Lower lobe of right lung (tissue), 2 donors: Measurements from ENCODE around the gene NEK4. TPM values are rescaled to one million over a fixed set of nuclear protein-coding genes. Genes with fewer than 3 reads are reported as not detected.
A peak's percentile ranks its signal among the peaks of the same experiment; 100 is the strongest.
"Not testable (repeated sequence)": the region's sequence is repeated elsewhere in the genome, so short reads cannot be mapped to it uniquely, and the experiment has no call there.

Source experiments
- ATAC-seq, 2 donors: fragments of 200-7000 bp; cut with Tn5 transposase; one replicate each; pipeline ENCODE4 v1.9.1; 2020 to 2022; ENCODE audit warnings: mild to moderate bottlenecking in 2 of 2, moderate library complexity in 2 of 2
- DNase-seq: peaks from one replicate; pipeline ENCODE4 v3.0.0-alpha.2; 2020
- H3K27ac ChIP-seq: fragments of 200-600 bp; one replicate; pipeline ENCODE4 v1.8.0; 2022
- H3K27me3 ChIP-seq: fragments of 200-600 bp; one replicate; pipeline ENCODE4 v1.8.0; 2022; ENCODE audit warnings: low read depth
- H3K36me3 ChIP-seq: fragments of 200-600 bp; one replicate; pipeline ENCODE4 v1.8.0; 2022; ENCODE audit warnings: mild to moderate bottlenecking
- H3K4me1 ChIP-seq: fragments of 200-600 bp; one replicate; pipeline ENCODE4 v1.8.0; 2022
- H3K4me3 ChIP-seq: fragments of 200-600 bp; one replicate; pipeline ENCODE4 v1.8.0; 2022; ENCODE audit warnings: mild to moderate bottlenecking
- H3K9me3 ChIP-seq: fragments of 200-600 bp; one replicate; pipeline ENCODE4 v1.8.0; 2022
- intact Hi-C: fragments of 100-400 bp; cut with DNase I; formaldehyde crosslinking; loops from one replicate; pipeline ENCODE4 v1.11.0; 2022
- total RNA-seq: library from RNA; stranded (reverse); fragmentation: NEBNext Ultra II Directional; extraction: Animal tissue kit (Norgen Biotek cat#: 25700); gene quantifications from one replicate; pipeline ENCODE4 v1.2.1, GENCODE V29; 2021
- TF ChIP-seq, protein P1 (sequence below): fragments of 200-600 bp; IDR thresholded peaks from one replicate; pipeline ENCODE4 v1.8.0; 2022; ENCODE audit warnings: antibody characterized with exemption, mild to moderate bottlenecking
- donor health status: DM: no; HTN: yes; CAD: no; lungs with severe emphysema.

The NEK4 gene
- total RNA-seq, 1 donor from 2014 or later, result 25.1 TPM

DNA sequence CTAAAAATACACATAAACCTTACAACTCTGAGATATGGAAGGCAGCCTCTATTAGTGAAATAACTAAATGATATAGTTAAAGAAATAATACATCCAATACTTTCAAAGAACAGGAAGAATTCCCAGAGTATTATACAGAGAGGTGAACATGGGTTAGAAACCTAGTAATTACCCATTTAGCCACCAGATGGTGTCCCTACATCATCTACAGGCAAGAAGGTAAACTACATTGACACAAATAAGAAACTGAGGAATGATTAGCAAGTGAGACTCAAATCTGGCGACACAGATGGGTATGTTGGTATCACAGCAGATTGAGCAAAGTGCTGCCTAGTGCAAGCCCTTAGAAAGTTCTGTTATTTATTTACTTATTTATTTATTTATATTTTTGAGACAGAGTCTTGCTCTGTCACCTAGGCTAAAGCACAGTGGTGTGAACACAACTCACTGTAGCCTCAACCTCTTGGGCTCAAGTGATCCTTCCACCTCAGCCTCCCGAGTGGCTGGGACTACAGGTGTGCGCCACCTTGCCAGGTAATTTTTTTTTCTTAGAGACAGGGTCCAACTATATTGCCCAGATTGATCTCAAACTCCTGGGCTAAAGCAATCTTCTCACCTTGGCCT lies 28.2 kb downstream of the NEK4 start:
- ATAC-seq (no peak), DNase-seq (no peak)
- TF ChIP-seq, protein P1, sequence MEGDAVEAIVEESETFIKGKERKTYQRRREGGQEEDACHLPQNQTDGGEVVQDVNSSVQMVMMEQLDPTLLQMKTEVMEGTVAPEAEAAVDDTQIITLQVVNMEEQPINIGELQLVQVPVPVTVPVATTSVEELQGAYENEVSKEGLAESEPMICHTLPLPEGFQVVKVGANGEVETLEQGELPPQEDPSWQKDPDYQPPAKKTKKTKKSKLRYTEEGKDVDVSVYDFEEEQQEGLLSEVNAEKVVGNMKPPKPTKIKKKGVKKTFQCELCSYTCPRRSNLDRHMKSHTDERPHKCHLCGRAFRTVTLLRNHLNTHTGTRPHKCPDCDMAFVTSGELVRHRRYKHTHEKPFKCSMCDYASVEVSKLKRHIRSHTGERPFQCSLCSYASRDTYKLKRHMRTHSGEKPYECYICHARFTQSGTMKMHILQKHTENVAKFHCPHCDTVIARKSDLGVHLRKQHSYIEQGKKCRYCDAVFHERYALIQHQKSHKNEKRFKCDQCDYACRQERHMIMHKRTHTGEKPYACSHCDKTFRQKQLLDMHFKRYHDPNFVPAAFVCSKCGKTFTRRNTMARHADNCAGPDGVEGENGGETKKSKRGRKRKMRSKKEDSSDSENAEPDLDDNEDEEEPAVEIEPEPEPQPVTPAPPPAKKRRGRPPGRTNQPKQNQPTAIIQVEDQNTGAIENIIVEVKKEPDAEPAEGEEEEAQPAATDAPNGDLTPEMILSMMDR, result peak; percentile 47
- H3K27me3 ChIP-seq, result no peaks in the 10 kb centered on the region
- H3K9me3 ChIP-seq, result no peaks in the 10 kb centered on the region
- H3K27ac ChIP-seq, result no peak overlapping the region
- H3K4me3 ChIP-seq, result no peak overlapping the region
- no peaks in the 10 kb centered on the region for H3K4me1 ChIP-seq
- peaks cover 100% of the 10 kb centered on the region for H3K36me3 ChIP-seq
- intact Hi-C loops, result no loop called here

- intact Hi-C loops, result no loop called here
- no peak overlapping the region for H3K4me3 ChIP-seq
- H3K4me1 ChIP-seq, result no peaks in the 10 kb centered on the region
- DNase-seq (no peak), ATAC-seq (no peak)
- no peaks in the 10 kb centered on the region for H3K9me3 ChIP-seq
- H3K36me3 ChIP-seq, result peaks cover 99% of the 10 kb centered on the region
- H3K27ac ChIP-seq, result no peak overlapping the region
- H3K27me3 ChIP-seq, result no peaks in the 10 kb centered on the region
- TF ChIP-seq, protein P1, result no peak
These were observed 31.0 kb downstream of the NEK4 start for GRCh38 chr3:52739730-52740129.

GRCh38 chr3:52733256-52733891 lies 37.4 kb downstream of the NEK4 start:
- H3K4me3 ChIP-seq, result no peak overlapping the region
- no peaks in the 10 kb centered on the region for H3K4me1 ChIP-seq
- H3K9me3 ChIP-seq, result peaks cover 5% of the 10 kb centered on the region
- peaks cover 83% of the 10 kb centered on the region for H3K36me3 ChIP-seq
- TF ChIP-seq, protein P1, result no peak
- intact Hi-C loops, result no loop called here
- DNase-seq (no peak), ATAC-seq (no peak)
- H3K27ac ChIP-seq, result no peak overlapping the region
- H3K27me3 ChIP-seq, result no peaks in the 10 kb centered on the region

DNA sequence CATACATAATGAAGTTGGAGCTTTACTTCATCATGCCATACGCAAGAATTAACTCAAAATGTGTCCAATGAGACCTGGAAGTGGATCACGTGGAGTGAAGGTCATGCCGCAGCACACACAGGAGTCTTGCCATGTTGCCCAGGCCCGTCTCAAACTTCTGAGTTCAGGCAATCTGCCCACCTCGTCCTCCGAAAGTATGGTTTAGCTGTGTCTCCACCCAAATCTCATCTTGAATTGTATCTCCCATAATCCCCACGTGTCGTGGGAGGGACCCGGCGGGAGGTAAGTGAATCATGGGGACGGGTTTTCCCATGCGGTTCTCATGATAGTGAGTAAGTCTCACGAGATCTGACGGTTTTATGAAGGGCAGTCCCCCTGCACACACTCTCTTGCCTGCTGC lies 39.1 kb downstream of the NEK4 start:
- intact Hi-C loops, result no loop called here
- ATAC-seq, result no peak

GRCh38 chr3:52730681-52731080 lies 40.1 kb downstream of the NEK4 start:
- ATAC-seq, result no peak
- no peak for DNase-seq
- Histone ChIP-seq H3K36me3 (peaks cover 56% of the 10 kb centered on the region), H3K27me3 (no peaks in the 10 kb centered on the region), H3K4me3 (no peak overlapping the region), H3K4me1 (no peaks in the 10 kb centered on the region), H3K27ac (no peak overlapping the region), H3K9me3 (peaks cover 5% of the 10 kb centered on the region)
- intact Hi-C loops, result no loop called here
- TF ChIP-seq, protein P1, result no peak

More for the DNA sequence above, 39.1 kb downstream of the NEK4 start:
- no peak overlapping the region for H3K27ac ChIP-seq
- no peaks in the 10 kb centered on the region for H3K27me3 ChIP-seq
- no peak for DNase-seq
- TF ChIP-seq, protein P1, result no peak
- H3K4me3 ChIP-seq, result no peak overlapping the region
- peaks cover 65% of the 10 kb centered on the region for H3K36me3 ChIP-seq
- H3K4me1 ChIP-seq, result no peaks in the 10 kb centered on the region
- peaks cover 5% of the 10 kb centered on the region for H3K9me3 ChIP-seq

- H3K4me3 ChIP-seq, intact Hi-C loops, H3K9me3 ChIP-seq, H3K27ac ChIP-seq, H3K27me3 ChIP-seq, H3K4me1 ChIP-seq, DNase-seq, ATAC-seq: not testable (repeated sequence)
- H3K36me3 ChIP-seq, result peaks cover 38% of the 10 kb centered on the region
These were observed 42.0 kb downstream of the NEK4 start for GRCh38 chr3:52728753-52729152.
